KOPT-K1 (cell line): Measurements from ENCODE around the gene TNFRSF12A.

Experiments used
- H3K27ac ChIP-seq: fragments of 200-600 bp; sonication (generic); 2 replicates; pipeline ENCODE4 v1.5.1; 2016; ENCODE audit warnings: antibody characterized with exemption, mild to moderate bottlenecking, low read depth, low read length; ENCODE audit not compliant: poor library complexity, severe bottlenecking
- H3K36me3 ChIP-seq: fragments of 200-600 bp; sonication (generic); 2 replicates; pipeline ENCODE4 v1.5.1; 2017; ENCODE audit warnings: antibody characterized with exemption, mild to moderate bottlenecking, low read length, moderate library complexity; ENCODE audit not compliant: insufficient read depth
- H3K9me3 ChIP-seq: fragments of 200-600 bp; sonication (generic); 2 replicates; pipeline ENCODE4 v1.5.1; 2017; ENCODE audit warnings: antibody characterized with exemption, low read length, mild to moderate bottlenecking; ENCODE audit not compliant: insufficient read depth, poor library complexity, severe bottlenecking

Gene TNFRSF12A

GRCh38 chr16:3025032-3026002 is 5.1 kb downstream of the TNFRSF12A start:
- Histone ChIP-seq H3K9me3 (no peaks in the 10 kb centered on the region), H3K36me3 (peaks cover 24% of the 10 kb centered on the region)

GRCh38 chr16:3026003-3026378 is 5.8 kb downstream of the TNFRSF12A start:
- H3K9me3 ChIP-seq: no peaks in the 10 kb centered on the region
- H3K36me3 ChIP-seq: peaks cover 24% of the 10 kb centered on the region
- H3K27ac ChIP-seq: no peak overlapping the region

More at GRCh38 chr16:3025032-3026002, 5.1 kb downstream of the TNFRSF12A start:
- no peak overlapping the region for H3K27ac ChIP-seq

GRCh38 chr16:3026609-3027488 is 6.7 kb downstream of the TNFRSF12A start:
- Histone ChIP-seq H3K27ac (no peak overlapping the region), H3K9me3 (no peaks in the 10 kb centered on the region), H3K36me3 (peaks cover 24% of the 10 kb centered on the region)

- no peak overlapping the region for H3K27ac ChIP-seq
- H3K36me3 ChIP-seq: peaks cover 24% of the 10 kb centered on the region
- no peaks in the 10 kb centered on the region for H3K9me3 ChIP-seq
Observed at GRCh38 chr16:3027489-3027795, 7.3 kb downstream of the TNFRSF12A start.

- H3K9me3 ChIP-seq: no peaks in the 10 kb centered on the region
- peaks cover 24% of the 10 kb centered on the region for H3K36me3 ChIP-seq
- H3K27ac ChIP-seq: no peak overlapping the region
Observed at GRCh38 chr16:3027983-3028715, 8.0 kb downstream of the TNFRSF12A start.

- H3K36me3 ChIP-seq: peaks cover 24% of the 10 kb centered on the region
- H3K27ac ChIP-seq: no peak overlapping the region
- no peaks in the 10 kb centered on the region for H3K9me3 ChIP-seq
Observed at GRCh38 chr16:3028716-3029319, 8.7 kb downstream of the TNFRSF12A start.

GRCh38 chr16:3029491-3030221 is 9.5 kb downstream of the TNFRSF12A start:
- H3K36me3 ChIP-seq: peaks cover 24% of the 10 kb centered on the region
- H3K27ac ChIP-seq: no peak overlapping the region
- no peaks in the 10 kb centered on the region for H3K9me3 ChIP-seq

- peaks cover 20% of the 10 kb centered on the region for H3K36me3 ChIP-seq
- H3K27ac ChIP-seq: no peak overlapping the region
- no peaks in the 10 kb centered on the region for H3K9me3 ChIP-seq
Observed at GRCh38 chr16:3030222-3031212, 10.3 kb downstream of the TNFRSF12A start.

- H3K36me3 ChIP-seq: no peaks in the 10 kb centered on the region
- no peak overlapping the region for H3K27ac ChIP-seq
- H3K9me3 ChIP-seq: no peaks in the 10 kb centered on the region
Observed at GRCh38 chr16:3032624-3033023, 12.5 kb downstream of the TNFRSF12A start.

GRCh38 chr16:3035289-3035971 is 15.3 kb downstream of the TNFRSF12A start:
- no peaks in the 10 kb centered on the region for H3K9me3 ChIP-seq
- no peak overlapping the region for H3K27ac ChIP-seq
- no peaks in the 10 kb centered on the region for H3K36me3 ChIP-seq

GRCh38 chr16:3035972-3036725 is 16.0 kb downstream of the TNFRSF12A start:
- H3K9me3 ChIP-seq: no peaks in the 10 kb centered on the region
- H3K36me3 ChIP-seq: no peaks in the 10 kb centered on the region
- no peak overlapping the region for H3K27ac ChIP-seq

GRCh38 chr16:3036726-3037315 is 16.7 kb downstream of the TNFRSF12A start, which contains the start of gene BICDL2:
TSS of gene BICDL2 (minus strand) at chr16:3036944. CDS start at chr16:3035496, 1,448 bp downstream.
- no peak within 1 kb of the TSS for H3K27ac ChIP-seq
- no peaks in the 10 kb centered on the region for H3K9me3 ChIP-seq
- H3K36me3 ChIP-seq: no peaks in the 10 kb centered on the region
